HL-60/S4 (cell line): ENCODE measurements around the gene COL4A2.

Experiments used
- in situ Hi-C: fragments of 300-500 bp; cut with MboI; formaldehyde crosslinking; loops from 2 replicates; pipeline ENCODE4 v1.14.3; 2022; ENCODE audit warnings: low sequenced_read_pairs

The COL4A2 gene

GRCh38 chr13:110397436-110398115, 90.5 kb downstream of the COL4A2 start:
- in situ Hi-C loops = no loop called here

DNA sequence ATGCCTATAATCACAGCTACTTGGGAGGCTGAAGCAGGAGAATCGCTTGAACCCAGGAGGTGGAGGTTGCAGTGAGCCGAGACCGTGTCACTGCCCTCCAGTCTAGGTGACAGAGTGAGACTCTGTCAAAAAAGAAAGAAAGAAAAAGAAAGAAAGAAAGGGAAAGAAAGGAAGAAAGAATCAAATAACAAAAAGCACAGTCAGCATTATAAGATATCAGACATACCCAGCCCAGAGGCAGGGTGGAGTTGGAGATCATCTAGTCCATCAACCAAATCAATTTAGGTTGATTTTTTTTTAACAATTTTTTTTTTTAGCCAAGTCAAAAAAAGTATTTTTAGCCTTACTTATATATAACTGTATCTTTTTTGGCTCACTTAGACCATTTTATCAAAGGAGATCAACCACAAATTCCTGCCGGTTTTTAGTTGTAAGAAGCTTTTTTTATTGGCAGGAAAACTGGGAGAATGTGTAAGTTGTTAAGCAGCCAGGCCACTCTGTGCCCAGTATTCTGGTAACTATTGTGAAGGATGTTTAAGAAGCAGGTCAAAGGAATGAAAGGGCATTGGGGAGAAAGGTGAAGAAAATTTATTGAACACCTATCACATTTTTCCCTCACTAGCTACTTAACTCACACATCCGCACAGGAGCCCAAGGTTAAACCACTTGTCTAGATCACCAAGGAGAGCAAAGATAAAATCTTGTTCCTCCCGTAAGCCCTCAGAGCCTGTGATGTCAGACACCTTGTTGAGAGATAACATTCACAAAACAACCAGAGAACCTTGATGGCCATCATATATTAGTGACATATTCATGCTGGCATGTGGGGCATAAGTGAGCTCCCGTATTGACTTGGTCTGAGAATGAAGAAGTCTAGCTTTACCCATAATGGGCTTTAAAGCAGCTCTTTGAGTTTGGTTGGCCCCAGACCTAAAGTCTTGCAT, 91.8 kb downstream of the COL4A2 start:
- in situ Hi-C loops = no loop called here

GRCh38 chr13:110399801-110400200, 92.7 kb downstream of the COL4A2 start:
- in situ Hi-C loops = no loop called here

GRCh38 chr13:110400786-110401533, 93.9 kb downstream of the COL4A2 start:
- in situ Hi-C loops = no loop called here

DNA sequence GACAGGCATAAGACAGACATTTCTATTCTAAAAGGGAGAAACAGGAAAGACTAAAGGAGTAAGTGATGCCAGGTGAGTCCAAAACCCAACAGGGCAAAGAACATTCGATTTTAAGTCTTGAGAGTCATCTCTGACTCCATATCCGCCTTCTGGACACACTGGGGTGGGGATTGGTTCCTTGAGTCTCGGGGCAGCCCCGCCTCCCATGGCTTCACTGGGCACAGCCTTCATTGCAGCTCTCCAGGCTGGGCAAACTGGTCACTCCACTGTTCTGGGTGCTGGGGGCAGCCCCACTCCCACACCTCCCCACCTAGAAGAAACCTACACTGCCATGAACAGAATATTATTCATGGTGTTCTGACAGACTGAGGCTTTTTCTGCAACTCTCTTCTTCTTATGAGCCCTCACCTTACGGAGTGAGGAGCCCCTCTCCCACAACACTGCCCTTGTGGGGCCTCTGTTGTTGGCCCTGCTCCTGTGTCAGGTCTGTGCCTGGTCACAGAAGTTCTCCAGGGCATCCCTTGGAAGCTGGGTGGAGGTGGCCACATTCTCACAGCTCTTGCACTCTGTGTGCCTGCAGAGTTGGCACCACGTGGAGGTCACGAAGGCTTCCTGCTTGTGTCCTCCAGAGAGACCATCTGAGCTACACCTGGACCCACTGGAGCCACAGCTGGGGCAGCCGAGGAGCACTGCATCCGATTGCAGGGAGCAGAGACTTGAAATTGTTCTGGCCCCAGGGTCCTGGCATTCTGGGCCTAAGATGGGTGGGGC, 95.4 kb downstream of the COL4A2 start:
- in situ Hi-C loops = no loop called here

DNA sequence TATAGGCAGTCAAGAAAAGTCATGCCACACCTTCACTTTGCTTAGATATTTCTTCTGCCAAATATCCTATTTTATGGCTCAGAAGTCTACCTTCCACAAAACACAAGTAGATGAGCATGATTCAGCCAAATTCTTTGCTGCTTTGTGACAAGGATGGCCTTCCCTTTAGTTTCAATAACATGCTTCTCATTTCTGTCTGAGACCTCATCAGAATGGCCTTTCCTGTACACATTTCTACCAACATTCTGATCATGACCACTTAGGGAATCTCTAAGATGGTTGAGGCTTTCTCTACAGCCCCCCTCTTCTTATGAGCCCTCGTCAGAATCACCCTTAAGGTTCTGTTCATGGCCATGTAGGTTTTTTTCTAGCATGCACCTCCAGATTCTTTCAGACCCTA, 96.2 kb downstream of the COL4A2 start:
- in situ Hi-C loops = no loop called here

- in situ Hi-C loops = no loop called here
Observed at GRCh38 chr13:110403721-110404120, 96.6 kb downstream of the COL4A2 start.

GRCh38 chr13:110404321-110404720, 97.2 kb downstream of the COL4A2 start:
- in situ Hi-C loops = no loop called here

- in situ Hi-C loops = no loop called here
Observed at GRCh38 chr13:110405597-110406450, 98.7 kb downstream of the COL4A2 start.

DNA sequence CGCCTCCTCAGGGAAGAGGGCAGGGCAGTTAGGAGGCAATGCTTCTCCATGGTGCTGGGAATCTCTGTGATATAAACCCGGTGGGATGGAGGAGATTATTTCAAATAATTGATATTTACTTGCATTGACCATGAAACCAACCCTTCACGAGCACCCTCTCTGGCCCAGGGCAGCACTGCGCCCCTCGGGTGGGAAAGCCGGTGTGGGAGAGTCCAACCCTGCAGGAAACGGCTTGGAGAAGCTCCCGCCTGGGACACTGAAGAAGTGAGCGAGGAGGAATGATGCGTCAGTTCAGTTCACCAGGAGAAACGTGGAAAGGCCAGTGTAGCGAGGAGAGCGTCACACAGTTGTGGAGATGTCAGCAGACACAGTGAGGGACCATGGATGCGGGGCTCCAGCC, 99.9 kb downstream of the COL4A2 start:
- in situ Hi-C loops = no loop called here

DNA sequence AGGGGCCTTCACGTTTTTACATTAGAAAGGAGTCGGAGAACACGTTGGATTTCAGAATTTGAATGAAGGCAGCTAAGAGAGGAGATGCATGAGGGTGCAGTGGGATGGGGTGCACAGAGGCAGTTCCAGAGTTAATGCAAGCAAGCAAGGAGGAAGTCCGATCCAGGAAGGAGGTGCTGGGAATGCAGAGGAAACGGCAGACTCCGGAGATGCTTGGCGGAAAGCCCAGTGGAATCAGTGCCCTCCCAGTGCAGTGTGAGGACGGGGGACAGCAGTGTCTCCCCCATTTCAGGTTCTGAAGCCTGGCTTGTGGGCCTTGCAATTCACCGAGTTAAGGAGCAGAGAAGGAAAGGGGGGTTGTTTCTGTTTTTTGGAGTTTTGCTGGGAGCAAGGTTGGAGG, 100.4 kb downstream of the COL4A2 start:
- in situ Hi-C loops = no loop called here

GRCh38 chr13:110408286-110408685, 101.2 kb downstream of the COL4A2 start:
- in situ Hi-C loops = no loop called here

- in situ Hi-C loops = no loop called here
Observed at GRCh38 chr13:110409581-110409992, 102.5 kb downstream of the COL4A2 start.

GRCh38 chr13:110410000-110410399, 102.9 kb downstream of the COL4A2 start:
- in situ Hi-C loops = no loop called here

DNA sequence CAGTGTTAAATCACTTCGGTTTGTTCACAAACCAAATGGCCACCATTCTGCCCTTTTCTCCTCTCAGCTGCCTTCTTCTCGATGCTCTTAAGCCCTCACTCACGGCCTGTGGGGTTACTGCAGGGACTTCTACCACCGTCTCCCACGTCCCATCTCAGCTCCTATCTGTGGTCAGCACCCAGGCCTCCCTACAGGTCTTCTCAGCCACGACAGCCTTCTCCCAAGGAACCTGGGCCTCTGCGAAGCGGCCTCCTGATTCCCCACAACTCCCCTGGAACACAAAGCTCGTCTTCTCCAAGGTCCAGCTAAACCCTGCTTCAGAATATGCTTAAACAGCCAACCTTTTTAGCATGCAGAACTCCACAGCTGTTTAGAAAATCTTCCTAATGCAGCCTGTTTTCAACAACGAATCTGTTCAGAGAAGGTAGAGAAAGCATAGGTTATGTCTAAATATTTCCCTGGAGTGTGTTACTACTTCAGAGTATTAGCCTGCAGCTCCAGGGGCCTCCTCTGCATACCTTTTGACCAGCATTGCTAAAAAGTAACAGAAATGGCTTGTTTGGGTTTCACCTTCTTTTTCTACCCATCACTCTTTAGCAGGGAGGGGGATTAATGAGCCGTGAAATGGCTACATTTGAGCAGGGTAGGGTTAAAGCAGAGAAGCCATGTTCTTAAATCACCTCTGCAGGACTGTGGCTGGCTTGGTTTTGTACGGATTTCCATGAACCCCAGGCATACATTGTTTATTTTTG, 104.0 kb downstream of the COL4A2 start:
- in situ Hi-C loops = no loop called here

- in situ Hi-C loops = no loop called here
Observed at GRCh38 chr13:110411688-110412059, 104.6 kb downstream of the COL4A2 start.

- in situ Hi-C loops = no loop called here
Observed at GRCh38 chr13:110412132-110412914, 105.2 kb downstream of the COL4A2 start.

DNA sequence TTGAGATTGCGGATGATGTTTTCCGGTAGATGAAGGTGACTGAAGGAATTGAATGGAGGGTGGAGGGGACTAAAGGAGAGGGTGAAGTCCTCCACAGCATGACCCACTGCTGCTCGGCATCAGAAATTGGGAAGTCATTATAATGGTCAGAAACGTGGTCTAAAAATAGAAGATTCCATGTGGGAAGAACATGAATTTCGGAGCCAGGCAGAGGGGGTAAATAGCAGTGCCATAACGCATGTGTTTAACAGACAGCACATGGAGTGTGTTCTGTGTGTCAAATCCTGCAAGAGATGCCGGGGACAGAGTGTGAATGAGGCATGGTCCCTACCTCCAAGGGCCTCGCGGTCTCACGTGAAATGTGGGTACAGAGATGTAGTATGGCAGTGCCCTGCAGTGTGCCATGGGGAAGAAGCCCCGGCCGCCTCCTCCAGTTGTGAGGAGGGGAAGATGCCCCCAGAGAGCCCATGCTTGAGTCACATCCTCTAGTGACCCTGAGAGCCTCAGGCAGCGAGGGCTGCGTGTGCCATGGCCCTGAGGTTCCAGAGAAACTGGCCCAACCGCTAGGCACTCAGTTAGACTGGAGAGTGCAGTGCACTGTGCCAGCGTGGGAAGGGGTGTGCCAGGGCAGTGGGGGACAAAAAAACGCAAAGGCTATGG, 106.1 kb downstream of the COL4A2 start:
- in situ Hi-C loops = no loop called here
